Measurements from ENCODE around the gene SLC38A8. TPM values are rescaled to one million over a fixed set of nuclear protein-coding genes. Genes with fewer than 3 reads are reported as not detected.

Gene SLC38A8
- total RNA-seq, 1 experiment from 2014 or later = not detected

DNA sequence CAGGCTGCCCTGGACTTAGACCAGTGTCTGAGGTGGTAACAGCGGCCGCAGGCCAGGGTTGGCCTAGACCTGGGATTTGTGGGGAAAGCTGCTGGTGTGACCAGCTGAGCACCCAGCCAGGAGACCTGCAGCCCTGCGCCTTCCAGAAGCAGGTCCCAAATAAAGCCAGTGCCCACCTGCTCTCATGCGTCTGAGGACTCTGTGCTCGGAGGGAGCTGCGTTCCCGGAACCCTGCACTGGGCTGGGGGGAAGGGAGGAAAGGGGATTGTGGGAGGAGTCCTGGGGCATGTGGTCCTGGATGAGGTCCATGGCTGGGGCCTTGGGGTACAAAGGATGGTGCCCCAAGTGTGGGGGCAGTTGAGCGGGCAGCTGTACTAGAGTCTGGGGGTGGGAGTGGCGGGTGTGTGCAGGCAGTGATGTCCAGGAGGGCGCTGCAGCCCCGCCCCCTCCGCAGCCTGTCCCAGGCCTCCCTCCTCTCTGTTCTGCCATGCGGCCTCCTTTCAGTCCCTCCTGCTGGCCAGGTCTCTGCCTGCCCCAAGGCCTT lies 76.4 kb downstream of the SLC38A8 start:
- Histone ChIP-seq H3K27ac (ENCODE audit: low read length) (no peak overlapping the region), H3K9me3 (ENCODE audit: control insufficient read depth, insufficient read depth, low read depth, low read length) (no peaks in the 10 kb centered on the region), H3K4me1 (ENCODE audit: control insufficient read depth, insufficient read depth, low read length) (no peaks in the 10 kb centered on the region), H3K4me3 (ENCODE audit: low read depth in 2 of 2, low read length in 2 of 2) (no peak overlapping the region), H3K27me3 (ENCODE audit: control insufficient read depth, insufficient read depth, low read length) (no peaks in the 10 kb centered on the region), H3K36me3 (ENCODE audit: control insufficient read depth, insufficient read depth, low read length) (no peaks in the 10 kb centered on the region)
- DNase-seq (ENCODE audit: low read depth, low spot score) (no peak), ATAC-seq (no peak)
- TF ChIP-seq TCF7L2 (IDR thresholded peaks at IDR 0.05; ENCODE audit: low read depth, low read length) = no peak
- no peak for TF ChIP-seq POLR2AphosphoS5 (IDR thresholded peaks at IDR 0.05; ENCODE audit: low read depth, low read length)
- no peak for TF ChIP-seq SIN3A (IDR thresholded peaks at IDR 0.05; ENCODE audit: borderline replicate concordance, insufficient read depth, low read depth, low read length)
- TF ChIP-seq REST (IDR thresholded peaks at IDR 0.05; ENCODE audit: insufficient read depth in 1 of 2, low read depth in 2 of 2, low read length in 1 of 2) = no peak
- TF ChIP-seq, protein P1, sequence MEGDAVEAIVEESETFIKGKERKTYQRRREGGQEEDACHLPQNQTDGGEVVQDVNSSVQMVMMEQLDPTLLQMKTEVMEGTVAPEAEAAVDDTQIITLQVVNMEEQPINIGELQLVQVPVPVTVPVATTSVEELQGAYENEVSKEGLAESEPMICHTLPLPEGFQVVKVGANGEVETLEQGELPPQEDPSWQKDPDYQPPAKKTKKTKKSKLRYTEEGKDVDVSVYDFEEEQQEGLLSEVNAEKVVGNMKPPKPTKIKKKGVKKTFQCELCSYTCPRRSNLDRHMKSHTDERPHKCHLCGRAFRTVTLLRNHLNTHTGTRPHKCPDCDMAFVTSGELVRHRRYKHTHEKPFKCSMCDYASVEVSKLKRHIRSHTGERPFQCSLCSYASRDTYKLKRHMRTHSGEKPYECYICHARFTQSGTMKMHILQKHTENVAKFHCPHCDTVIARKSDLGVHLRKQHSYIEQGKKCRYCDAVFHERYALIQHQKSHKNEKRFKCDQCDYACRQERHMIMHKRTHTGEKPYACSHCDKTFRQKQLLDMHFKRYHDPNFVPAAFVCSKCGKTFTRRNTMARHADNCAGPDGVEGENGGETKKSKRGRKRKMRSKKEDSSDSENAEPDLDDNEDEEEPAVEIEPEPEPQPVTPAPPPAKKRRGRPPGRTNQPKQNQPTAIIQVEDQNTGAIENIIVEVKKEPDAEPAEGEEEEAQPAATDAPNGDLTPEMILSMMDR (IDR thresholded peaks at IDR 0.05) = no peak
- ChIA-PET CTCF (no interaction called here), POLR2A (no interaction called here)
- intact Hi-C loops (cut with micrococcal nuclease; ENCODE audit: unreplicated experiment) (no loop called here), in situ Hi-C loops (cut with HindIII; ENCODE audit: low pct_unique_long_range_greater_than_20kb, low sequenced_read_pairs) (no loop called here)
- no TSS peak for BruUV-seq (replicated peaks)

- TF ChIP-seq TCF7L2 (IDR thresholded peaks at IDR 0.05; ENCODE audit: low read depth, low read length) (no peak), POLR2AphosphoS5 (IDR thresholded peaks at IDR 0.05; ENCODE audit: low read depth, low read length) (no peak), SIN3A (IDR thresholded peaks at IDR 0.05; ENCODE audit: borderline replicate concordance, insufficient read depth, low read depth, low read length) (no peak), REST (IDR thresholded peaks at IDR 0.05; ENCODE audit: insufficient read depth in 1 of 2, low read depth in 2 of 2, low read length in 1 of 2) (no peak)
- TF ChIP-seq, protein P1 (IDR thresholded peaks at IDR 0.05) = no peak
- ChIA-PET POLR2A (no interaction called here), CTCF (no interaction called here)
- H3K9me3 ChIP-seq (ENCODE audit: control insufficient read depth, insufficient read depth, low read depth, low read length) = no peaks in the 10 kb centered on the region
- BruUV-seq (replicated peaks) = no TSS peak
- DNase-seq (ENCODE audit: low read depth, low spot score) = no peak
- intact Hi-C loops (cut with micrococcal nuclease; ENCODE audit: unreplicated experiment) = no loop called here
- no peak overlapping the region for H3K4me3 ChIP-seq (ENCODE audit: low read depth in 2 of 2, low read length in 2 of 2)
- in situ Hi-C loops (cut with HindIII; ENCODE audit: low pct_unique_long_range_greater_than_20kb, low sequenced_read_pairs) = no loop called here
- H3K36me3 ChIP-seq (ENCODE audit: control insufficient read depth, insufficient read depth, low read length) = no peaks in the 10 kb centered on the region
- no peaks in the 10 kb centered on the region for H3K27me3 ChIP-seq (ENCODE audit: control insufficient read depth, insufficient read depth, low read length)
- no peak for ATAC-seq
- no peaks in the 10 kb centered on the region for H3K4me1 ChIP-seq (ENCODE audit: control insufficient read depth, insufficient read depth, low read length)
- H3K27ac ChIP-seq (ENCODE audit: low read length) = no peak overlapping the region
Observed at GRCh38 chr16:83965444-83966152, 77.0 kb downstream of the SLC38A8 start.

All from Panc1 (cell line).